ENCODE measurements around the gene SLC39A6. TPM values are rescaled to one million over a fixed set of nuclear protein-coding genes. Genes with fewer than 3 reads are reported as not detected.
"Not testable (repeated sequence)": the region's sequence is repeated elsewhere in the genome, so short reads cannot be mapped to it uniquely, and the experiment has no call there.

Gene SLC39A6
- total RNA-seq, 1 donor from 2014 or later, result 12.8 TPM

DNA sequence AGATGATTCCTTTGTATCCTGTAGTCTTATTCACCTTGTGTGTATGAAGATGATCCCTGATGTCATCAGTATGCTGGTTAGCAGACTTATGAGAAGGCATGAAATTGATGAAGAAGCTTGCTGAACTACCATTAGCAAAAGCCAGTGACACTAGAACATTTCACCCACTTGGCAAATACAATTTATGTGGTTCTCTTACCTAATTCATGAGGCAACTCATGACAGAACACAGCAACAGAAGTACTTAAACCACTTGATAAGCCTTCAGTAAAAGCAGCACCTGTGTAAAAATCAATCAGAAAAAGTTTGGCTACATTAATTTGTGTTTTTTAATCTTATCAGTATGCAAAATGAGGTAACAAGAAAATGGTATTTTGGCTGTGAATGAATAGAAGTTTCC is 16.8 kb downstream of the SLC39A6 start:
- DNase-seq (ENCODE audit: missing footprints) (no peak), ATAC-seq (no peak)
- intact Hi-C loops (cut with DNase I), result no loop called here

DNA sequence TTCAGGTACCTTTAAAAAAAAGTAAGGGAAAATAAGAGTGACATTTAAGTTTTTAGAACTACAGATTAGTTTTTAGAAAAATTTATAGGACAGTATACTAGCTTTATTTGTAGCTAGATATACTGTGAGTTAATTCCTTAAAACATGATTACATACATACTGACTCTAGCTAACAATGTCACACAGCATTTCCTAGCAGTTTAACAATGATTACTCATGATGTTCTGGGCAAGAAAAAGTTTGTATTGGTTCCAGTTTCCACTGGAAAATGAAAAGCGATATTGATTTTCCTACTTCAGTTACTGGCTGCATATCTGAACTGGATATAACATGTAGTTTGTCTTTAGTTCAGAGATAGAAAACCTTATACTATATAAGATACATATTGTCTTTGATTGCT is 19.4 kb downstream of the SLC39A6 start:
- no peak for DNase-seq (ENCODE audit: missing footprints)
- no peak for ATAC-seq
- intact Hi-C loops (cut with DNase I), result no loop called here

DNA sequence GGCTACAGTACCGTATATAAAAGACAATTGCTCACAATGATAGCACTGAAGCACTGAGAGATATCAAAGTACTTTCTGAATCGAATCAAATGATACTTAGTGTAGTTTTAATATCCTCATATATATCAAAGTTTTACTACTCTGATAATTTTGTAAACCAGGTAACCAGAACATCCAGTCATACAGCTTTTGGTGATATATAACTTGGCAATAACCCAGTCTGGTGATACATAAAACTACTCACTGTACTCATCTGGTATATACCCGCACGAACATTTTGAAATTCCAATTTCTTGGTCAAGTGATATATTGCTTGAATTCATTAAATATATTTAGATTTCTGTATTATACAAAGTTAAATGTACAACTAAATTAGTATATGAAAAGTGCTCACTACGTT is 20.5 kb downstream of the SLC39A6 start:
- ATAC-seq, result no peak
- intact Hi-C loops (cut with DNase I), result no loop called here
- no peak for DNase-seq (ENCODE audit: missing footprints)

DNA sequence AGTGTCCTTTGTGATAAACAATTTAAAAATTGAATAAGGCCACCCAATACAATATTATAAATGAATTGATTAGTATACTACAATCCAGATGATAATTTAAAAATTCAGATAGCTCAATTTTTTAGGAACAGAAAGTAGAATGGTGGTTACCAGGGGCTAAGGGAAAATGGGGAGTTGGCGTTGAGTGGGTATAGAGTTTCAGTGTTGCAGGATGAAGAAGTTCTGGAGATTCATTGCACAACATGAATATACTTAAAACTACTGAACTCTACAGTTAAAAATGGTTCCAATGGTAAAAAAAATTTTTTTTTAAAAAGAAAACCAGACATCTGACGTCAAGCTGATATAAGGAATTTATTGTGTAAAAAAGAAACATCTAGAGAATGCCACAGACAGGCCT is 20.9 kb downstream of the SLC39A6 start:
- intact Hi-C loops (cut with DNase I), result no loop called here
- ATAC-seq (no peak), DNase-seq (ENCODE audit: missing footprints) (no peak)

DNA sequence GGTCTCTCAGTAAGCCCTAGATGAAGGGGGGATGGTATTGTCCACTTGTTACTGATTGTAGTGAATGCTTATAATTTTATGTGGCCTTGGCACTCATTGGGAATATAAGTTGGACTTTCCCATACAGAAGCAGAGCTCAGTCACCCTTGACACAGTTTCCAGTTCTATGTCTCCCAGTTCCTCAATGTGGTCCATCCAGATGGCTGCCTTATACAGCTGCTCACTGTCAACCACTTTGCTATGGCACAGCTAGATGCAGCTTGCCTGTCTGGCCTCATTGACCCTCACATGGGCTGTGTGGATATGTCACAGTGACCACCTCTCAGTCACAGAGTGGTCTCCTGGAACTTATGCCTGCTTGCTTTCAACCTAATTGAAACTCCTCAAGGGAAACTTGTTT is 21.7 kb downstream of the SLC39A6 start:
- ATAC-seq (no peak), DNase-seq (ENCODE audit: missing footprints) (no peak)
- intact Hi-C loops (cut with DNase I), result no loop called here

DNA sequence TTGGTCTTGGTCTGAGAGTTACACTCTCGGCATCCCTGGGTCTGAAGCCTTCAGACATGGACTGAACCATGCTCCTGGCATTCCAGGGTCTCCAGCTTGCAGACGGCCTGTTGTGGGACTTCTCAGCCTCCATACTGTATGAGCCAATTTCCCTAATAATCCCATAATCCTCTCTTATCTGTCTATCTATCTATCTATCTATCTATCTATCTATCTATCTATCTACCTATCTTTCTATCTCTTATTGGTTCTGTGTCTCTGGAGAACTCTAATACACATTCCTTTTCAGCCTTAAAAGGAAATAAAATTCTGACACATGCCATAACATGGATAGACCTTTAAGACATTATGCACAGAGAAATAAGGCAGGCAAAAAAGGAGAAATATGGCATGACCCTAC is 24.4 kb downstream of the SLC39A6 start:
- no peak for DNase-seq (ENCODE audit: missing footprints)
- ATAC-seq, result no peak
- intact Hi-C loops (cut with DNase I), result no loop called here

DNA sequence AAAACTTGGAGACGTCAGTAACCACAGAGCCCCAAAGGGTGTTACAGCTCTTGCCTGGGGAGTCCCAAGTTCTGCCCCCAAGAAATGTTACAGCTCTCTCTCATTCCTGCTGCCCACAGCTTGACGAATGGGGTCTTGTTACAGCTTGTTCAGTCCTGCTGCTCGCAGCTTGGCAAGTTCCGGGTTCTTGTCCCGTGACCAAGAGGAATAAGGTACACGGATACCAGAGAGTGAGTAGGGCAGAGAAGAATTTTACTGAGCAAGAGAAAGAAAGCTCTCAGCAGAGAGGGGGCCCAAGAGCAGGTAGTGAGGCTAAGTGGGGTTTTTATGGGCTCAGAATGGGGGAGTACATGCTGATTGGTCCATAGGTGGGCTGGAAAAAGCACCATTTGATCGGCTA is 27.2 kb downstream of the SLC39A6 start:
- DNase-seq (ENCODE audit: missing footprints) (no peak), ATAC-seq (no peak)
- intact Hi-C loops (cut with DNase I), result no loop called here

DNA sequence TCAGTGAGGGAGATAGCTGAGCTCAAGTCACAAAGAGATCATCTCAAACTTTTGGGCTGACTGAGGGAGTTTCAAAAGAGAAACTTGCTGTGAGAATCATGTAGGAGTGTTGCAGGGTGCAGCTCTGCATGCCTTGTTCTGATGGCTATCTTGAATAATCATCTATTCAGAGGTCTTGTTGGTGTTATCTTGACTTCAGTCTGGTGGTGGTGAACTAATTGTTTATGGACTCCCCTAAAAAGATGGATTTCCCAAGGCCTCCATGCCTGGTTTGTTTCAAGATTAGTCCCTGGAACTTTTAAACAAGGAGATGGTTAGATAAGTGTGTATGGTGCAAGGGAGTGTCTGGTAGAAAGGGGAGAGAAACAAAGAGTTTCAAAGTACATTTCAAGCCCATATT is 29.8 kb downstream of the SLC39A6 start:
- intact Hi-C loops (cut with DNase I), result no loop called here
- DNase-seq (ENCODE audit: missing footprints) (no peak), ATAC-seq (no peak)

DNA sequence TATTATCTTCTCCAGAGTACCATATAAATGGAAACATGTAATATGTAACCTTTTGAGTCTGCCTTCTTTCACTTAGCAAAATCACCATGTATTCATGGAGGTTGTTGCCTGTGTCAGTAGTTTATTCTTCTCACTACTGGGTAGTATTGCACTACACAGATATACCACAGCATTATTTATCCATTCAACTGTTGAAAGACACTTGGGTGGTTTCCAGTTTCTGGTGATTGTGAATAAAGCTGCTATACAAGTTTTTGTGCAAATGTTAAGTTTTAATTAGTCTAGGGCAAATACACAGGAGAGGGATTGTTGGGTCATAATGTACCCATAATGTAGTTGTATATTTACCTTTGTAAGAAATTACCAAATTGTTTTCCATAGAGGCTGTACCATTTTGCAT is 32.2 kb downstream of the SLC39A6 start:
- intact Hi-C loops (cut with DNase I), result no loop called here
- ATAC-seq (no peak), DNase-seq (ENCODE audit: missing footprints) (no peak)

DNA sequence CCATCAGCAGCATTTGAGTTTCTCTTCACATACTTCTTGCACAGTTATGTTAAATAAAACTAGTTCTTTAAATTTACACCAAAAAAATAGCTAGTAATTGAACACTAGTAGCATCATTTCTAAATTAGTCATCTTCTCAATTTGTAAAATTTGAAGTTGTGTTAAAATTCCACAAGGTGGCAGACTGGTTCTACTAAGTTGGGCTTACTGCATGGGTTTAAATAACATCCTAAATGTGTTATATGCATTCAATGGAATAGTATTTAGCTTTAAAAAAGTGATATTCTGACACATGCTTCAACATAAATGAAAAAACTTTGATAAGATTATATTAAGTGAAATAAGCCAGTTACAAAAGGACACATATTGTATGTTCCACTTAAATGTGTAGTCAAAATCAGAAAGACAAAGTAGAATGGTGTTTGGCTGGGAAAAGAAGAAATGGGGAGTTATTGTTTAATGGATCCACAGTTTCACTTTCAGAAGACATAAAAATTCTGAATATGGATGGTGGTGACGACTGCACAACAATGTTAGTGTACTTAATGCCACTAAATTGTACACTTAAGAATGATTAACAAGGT is 33.1 kb downstream of the SLC39A6 start:
- intact Hi-C loops (cut with DNase I), result loop anchor here (1.0 kb wide), 1 partner anchor 188 kb away; no protein-coding TSS in a partner anchor
- DNase-seq (ENCODE audit: missing footprints) (no peak), ATAC-seq (no peak)

DNA sequence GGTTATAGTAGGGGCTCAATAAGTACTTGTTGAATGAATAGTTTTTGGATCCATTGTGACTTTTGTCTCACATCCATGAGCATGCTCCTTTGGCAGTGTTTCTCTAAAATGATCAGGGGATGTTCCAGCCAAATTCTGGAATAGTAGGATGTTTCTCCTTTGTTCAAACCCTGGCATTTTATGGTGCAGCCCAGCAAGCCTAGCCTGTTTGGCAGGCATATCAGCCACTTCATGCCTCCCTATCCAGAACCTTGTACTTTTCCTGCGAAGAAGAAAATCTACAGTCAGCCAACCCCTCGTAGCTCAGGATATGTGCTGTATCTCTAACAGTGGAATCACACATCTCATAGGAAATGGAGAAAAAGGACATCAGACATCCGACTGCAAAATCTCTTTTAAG is 34.7 kb downstream of the SLC39A6 start:
- intact Hi-C loops (cut with DNase I), result no loop called here
- DNase-seq (ENCODE audit: missing footprints) (no peak), ATAC-seq (no peak)

DNA sequence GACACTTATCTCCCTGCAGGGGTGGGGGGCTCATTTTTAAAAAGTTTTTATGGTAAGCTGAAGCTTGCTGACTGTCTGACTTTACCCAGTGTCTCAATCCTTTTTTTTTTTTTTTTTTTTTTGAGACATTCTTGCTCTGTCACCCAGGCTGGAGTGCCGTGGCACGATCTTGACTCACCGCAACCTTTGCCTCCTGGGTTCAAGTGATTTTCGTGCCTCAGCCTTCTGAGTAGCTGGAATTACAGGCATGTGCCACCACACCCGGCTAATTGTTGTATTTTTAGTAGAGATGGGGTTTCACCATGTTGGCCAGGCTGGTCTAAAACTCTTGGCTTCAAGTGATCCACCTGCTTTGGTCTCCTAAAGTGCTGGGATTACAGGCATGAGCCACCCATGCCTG is 37.0 kb downstream of the SLC39A6 start:
- DNase-seq (ENCODE audit: missing footprints); intact Hi-C loops (cut with DNase I): not testable (repeated sequence)

DNA sequence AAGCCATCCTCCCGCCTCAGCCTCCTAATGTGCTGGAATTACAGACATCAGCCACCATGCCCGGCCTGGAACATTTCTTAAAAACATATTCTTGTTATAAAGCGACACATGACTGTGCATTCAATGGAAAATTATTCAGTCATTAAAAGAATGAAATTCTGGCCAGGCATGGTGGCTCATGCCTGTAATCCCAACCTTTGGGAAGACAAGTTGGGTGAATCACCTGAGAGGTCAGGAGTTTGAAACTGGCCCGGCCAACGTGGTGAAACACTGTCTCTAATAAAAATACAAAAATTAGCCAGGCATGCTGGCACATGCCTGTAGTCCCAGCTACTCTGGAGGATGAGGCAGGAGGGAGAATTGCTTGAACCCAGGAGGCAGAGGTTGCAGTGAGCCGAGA is 40.1 kb downstream of the SLC39A6 start:
- ATAC-seq (no peak), DNase-seq (ENCODE audit: missing footprints) (no peak)
- intact Hi-C loops (cut with DNase I), result no loop called here

More for the DNA sequence above, 37.0 kb downstream of the SLC39A6 start:
- not testable (repeated sequence) for ATAC-seq

DNA sequence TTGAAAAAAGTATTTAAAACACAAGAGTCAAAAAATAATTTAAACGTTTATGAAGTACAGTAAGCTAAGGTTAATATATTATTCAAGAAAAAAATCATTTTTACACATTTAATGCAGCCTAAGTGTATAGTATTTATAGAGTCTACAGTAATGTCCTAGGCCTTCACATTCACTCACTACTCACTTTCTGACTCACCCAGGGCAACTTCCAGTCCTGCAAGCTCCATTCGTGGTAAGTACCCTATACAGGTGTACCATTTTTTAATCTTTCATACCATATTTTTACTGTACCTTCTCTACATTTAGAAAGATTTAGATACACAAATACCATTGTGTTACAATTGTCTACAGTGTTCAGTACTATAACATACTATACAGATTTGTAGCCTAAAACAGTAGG is 40.9 kb downstream of the SLC39A6 start:
- ATAC-seq (no peak), DNase-seq (ENCODE audit: missing footprints) (no peak)
- intact Hi-C loops (cut with DNase I), result no loop called here

DNA sequence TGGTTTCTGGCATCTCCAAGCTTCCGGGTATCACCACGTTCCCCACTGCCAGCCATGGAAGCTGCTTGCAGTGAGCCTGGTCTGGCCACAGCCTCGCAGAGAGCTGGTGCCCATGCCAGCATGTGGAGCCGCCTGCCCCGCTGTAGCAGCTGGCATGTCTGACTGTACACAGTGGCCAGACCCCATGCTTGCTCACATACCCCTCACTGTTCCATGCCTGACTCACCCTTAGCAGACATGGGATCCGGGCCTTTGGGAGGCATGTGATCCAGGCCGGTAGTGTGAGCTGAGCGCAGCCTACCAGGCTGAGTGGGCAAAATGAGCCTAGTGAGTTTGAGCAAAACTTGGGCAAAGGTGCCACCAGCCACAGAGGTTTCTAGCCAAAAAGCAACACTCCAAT is 43.0 kb downstream of the SLC39A6 start:
- DNase-seq (ENCODE audit: missing footprints) (peak; percentile 65), ATAC-seq (peak; percentile 10)
- intact Hi-C loops (cut with DNase I), result no loop called here

DNA sequence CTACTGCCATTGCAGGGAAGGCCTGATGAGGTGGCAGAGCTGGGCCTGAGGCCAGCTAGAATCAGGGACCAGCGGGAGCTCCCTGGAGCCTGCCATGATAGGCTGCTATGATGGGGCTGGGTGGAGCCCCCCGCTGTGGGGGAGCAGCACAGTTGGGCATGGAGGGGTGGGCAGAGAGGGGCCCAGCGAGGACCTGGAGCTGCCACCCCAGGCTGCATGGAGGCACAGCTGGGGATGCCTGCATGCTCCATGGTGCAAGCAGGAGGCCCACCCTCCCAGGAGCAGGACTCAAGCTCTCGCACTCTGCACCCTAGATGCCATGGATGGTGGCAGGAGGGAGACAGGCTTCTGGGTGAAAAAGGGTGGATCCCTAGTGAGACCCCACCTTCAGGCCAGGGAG is 43.9 kb downstream of the SLC39A6 start:
- no peak for DNase-seq (ENCODE audit: missing footprints)
- ATAC-seq, result no peak
- intact Hi-C loops (cut with DNase I), result no loop called here

DNA sequence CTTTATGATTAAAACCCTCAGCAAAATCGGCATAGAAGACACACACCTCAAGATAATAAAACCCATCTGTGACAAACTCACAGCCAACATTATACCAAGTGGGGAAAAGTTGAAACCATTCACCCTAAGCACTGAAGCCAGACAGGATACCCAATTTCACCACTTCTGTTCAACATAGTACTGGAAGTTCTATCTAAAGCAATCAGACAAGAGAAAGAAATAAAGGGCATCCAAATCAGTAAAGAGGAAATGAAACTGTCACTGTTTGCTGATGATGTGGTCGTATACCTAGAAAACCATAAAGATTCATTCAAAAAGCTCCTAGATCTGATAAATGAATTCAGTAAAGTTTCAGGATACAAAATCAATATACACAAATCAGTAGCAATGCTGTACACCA is 45.4 kb downstream of the SLC39A6 start:
- intact Hi-C loops (cut with DNase I), result no loop called here

DNA sequence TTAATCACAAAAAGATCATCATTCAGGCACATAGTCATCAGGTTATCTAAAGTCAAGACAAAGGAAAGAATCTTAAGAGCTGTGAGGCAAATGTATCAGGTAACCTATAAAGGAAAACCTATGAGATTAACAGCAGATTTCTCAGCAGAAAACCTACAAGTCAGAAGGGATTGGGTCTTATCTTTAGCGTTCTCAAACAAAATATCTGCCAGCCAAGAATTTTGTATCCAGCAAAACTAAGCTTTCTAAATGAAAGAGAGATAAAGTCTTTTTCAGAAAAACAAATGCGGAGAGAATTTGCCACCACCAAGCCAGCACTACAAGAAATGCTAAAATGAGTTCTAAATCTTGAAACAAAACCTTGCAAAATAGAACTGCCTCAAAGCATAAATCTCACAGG is 48.0 kb downstream of the SLC39A6 start:
- ATAC-seq; intact Hi-C loops (cut with DNase I); DNase-seq (ENCODE audit: missing footprints): not testable (repeated sequence)

More for the DNA sequence above, 45.4 kb downstream of the SLC39A6 start:
- ATAC-seq (no peak), DNase-seq (ENCODE audit: missing footprints) (no peak)

DNA sequence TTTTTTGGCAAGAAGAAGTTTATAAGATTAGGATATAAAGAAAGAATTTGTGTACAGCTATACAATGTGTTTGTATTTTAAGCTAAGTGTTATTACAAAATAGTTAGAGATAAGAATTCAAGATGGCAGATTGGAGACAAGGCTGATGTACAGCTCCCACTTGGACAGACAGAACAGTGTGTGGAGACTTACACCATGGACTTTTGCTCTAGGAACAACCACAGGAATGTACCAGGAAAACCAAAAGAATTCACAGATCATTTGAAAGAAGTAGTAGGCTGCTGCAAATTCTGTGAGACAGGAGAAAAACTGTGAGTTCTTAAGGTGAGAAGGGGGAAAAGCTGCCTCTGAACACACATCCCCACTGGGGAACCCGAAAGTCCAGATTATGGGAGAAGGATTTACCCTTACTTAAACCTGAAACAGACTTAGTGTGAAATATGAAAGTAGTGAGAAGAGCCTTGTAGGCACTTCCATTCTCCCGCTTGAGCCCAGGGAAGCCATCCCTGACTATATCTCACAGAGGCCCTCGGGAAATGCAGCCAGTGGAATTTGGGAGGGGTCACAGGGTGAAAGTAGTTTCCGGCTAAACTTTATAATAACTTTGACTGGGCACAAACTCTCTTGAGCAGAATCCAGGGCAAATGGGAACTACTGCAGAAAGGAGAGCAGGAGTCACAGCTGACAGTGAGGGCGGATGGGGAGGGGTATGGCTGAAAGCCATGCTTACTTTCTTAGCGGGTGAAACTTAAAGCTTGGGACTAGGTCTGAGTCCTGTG is 50.2 kb downstream of the SLC39A6 start:
- intact Hi-C loops (cut with DNase I), result no loop called here
- ATAC-seq, result no peak
- DNase-seq (ENCODE audit: missing footprints), result no peak

DNA sequence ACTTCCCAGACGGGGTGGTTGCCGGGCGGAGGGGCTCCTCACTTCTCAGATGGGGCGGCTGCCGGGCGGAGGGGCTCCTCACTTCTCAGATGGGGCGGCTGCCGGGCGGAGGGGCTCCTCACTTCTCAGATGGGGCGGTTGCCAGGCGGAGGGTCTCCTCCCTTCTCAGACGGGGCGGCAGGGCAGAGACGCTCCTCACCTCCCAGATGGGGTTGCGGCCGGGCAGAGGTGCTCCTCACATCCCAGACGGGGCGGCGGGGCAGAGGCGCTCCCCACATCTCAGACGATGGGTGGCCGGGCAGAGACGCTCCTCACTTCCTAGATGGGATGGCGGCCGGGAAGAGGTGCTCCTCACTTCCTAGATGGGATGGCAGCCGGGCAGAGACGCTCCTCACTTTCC is 51.4 kb downstream of the SLC39A6 start:
- intact Hi-C loops (cut with DNase I); ATAC-seq; DNase-seq (ENCODE audit: missing footprints): not testable (repeated sequence)
